K562 (cell line): ENCODE data around the gene FEV. TPM values are rescaled to one million over a fixed set of nuclear protein-coding genes. Genes with fewer than 3 reads are reported as not detected.

ENCODE experiments used
- ATAC-seq: fragments of 200-7000 bp; cut with Tn5 transposase; 3 replicates; pipeline ENCODE4 v1.9.1; 2020; ENCODE audit warnings: moderate library complexity
- BruUV-seq: library from RNA; stranded (reverse); fragments of 400-500 nt; replicated peaks from 2 replicates; lab custom pipeline; 2021; lab: Mats Ljungman, UMichigan
- CTCF ChIA-PET: fragments of 300-600 bp; formaldehyde crosslinking; extraction: SDS; loops from one replicate; lab custom pipeline; 2021; ENCODE audit warnings: low intra/inter-chr PET ratio; lab: Yijun Ruan, JAX
- POLR2A ChIA-PET: fragments of 300-600, 350-650 bp; sonication (Branson Sonifier 250); formaldehyde crosslinking; extraction: SDS; loops from one replicate; lab custom pipeline; 2021; ENCODE audit warnings: antibody characterized with exemption, inconsistent platforms; lab: Yijun Ruan, JAX
- DNase-seq, 4 experiments: peaks; one replicate each; pipeline versions ENCODE4 v3.0.0 to v3.0.0-alpha.2; 2011 to 2018; ENCODE audit warnings: low spot score in 3 of 4, mixed read lengths in 3 of 4; ENCODE audit errors: extremely low read depth in 1 of 4
- FAIRE-seq: peaks from 2 replicates; lab custom pipeline; 2011; peaks lifted over from hg19 to GRCh38; lab: Jason Lieb, UNC
- H2AFZ ChIP-seq: 2 replicates; pipeline ENCODE4 v1.6.0; 2011; ENCODE audit warnings: low read depth, low read length, control low read depth, inconsistent platforms
- H3K27ac ChIP-seq: fragments of 200-600 bp; 3 replicates; pipeline ENCODE4 v1.8.0; 2011; ENCODE audit warnings: low read depth, mild to moderate bottlenecking, control low read depth, inconsistent platforms, low read length, moderate library complexity, mixed read lengths; ENCODE audit errors: extremely low read depth
- H3K27me3 ChIP-seq, 2 experiments: fragments of 300-600 bp in 1 of 2; 2 replicates in 1 of 2; 3 replicates in 1 of 2; pipeline versions ENCODE4 v1.6.0 to v1.8.0; 2011; ENCODE audit warnings: inconsistent platforms in 2 of 2, low read length in 2 of 2, mild to moderate bottlenecking in 1 of 2, mixed read lengths in 1 of 2, moderate library complexity in 1 of 2; ENCODE audit not compliant: control insufficient read depth in 2 of 2, insufficient read depth in 2 of 2
- H3K36me3 ChIP-seq: fragments of 300-600 bp; 3 replicates; pipeline ENCODE4 v1.8.0; 2011; ENCODE audit warnings: mild to moderate bottlenecking, low read length, inconsistent platforms; ENCODE audit not compliant: control insufficient read depth, insufficient read depth
- H3K4me1 ChIP-seq, 2 experiments: fragments of 200-600 bp in 1 of 2; replicated peaks in 1 of 2; 2 replicates in 1 of 2; 3 replicates in 1 of 2; pipeline versions ENCODE4 v1.5.1 to v1.8.0; 2011; ENCODE audit warnings: inconsistent platforms in 2 of 2, low read length in 2 of 2, mild to moderate bottlenecking in 1 of 2, mixed read lengths in 1 of 2, moderate library complexity in 1 of 2; ENCODE audit not compliant: control insufficient read depth in 2 of 2, insufficient read depth in 2 of 2
- H3K4me2 ChIP-seq: 2 replicates; pipeline ENCODE4 v1.6.1; 2011; ENCODE audit warnings: low read length, control low read depth, inconsistent platforms, mixed read lengths; ENCODE audit not compliant: insufficient read depth
- H3K4me3 ChIP-seq: fragments of 200-600 bp; sonication (generic), shearing (Covaris generic); 2 replicates; pipeline ENCODE4 v1.5.1; 2016; ENCODE audit warnings: control low read depth, inconsistent platforms
- H3K79me2 ChIP-seq: fragments of 200-600 bp; 3 replicates; pipeline ENCODE4 v1.8.0; 2011; ENCODE audit warnings: low read length, inconsistent platforms; ENCODE audit not compliant: control insufficient read depth, insufficient read depth
- H3K9ac ChIP-seq, 2 experiments: 2 replicates each; pipeline versions ENCODE4 v1.6.0 to v1.6.1; 2011; ENCODE audit warnings: low read depth in 2 of 2, low read length in 2 of 2, control low read depth in 1 of 2, inconsistent platforms in 1 of 2, mild to moderate bottlenecking in 1 of 2, mixed read lengths in 1 of 2; ENCODE audit not compliant: insufficient read depth in 1 of 2
- H3K9me1 ChIP-seq: one replicate; pipeline ENCODE4 v1.6.0; 2011; ENCODE audit warnings: inconsistent platforms, mild to moderate bottlenecking, low read length, moderate library complexity; ENCODE audit not compliant: control insufficient read depth, insufficient read depth
- H3K9me3 ChIP-seq: replicated peaks from 2 replicates; pipeline ENCODE4 v1.5.1; 2011; ENCODE audit warnings: low read depth, low read length, inconsistent platforms; ENCODE audit not compliant: control insufficient read depth, insufficient read depth
- H4K20me1 ChIP-seq: replicated peaks from 2 replicates; pipeline ENCODE4 v1.6.1; 2011; ENCODE audit warnings: low read length, inconsistent platforms, mixed read lengths; ENCODE audit not compliant: control insufficient read depth, insufficient read depth
- ARID1B ChIP-seq: fragments of 450-650 bp; IDR thresholded peaks from 2 replicates; pipeline ENCODE4 v1.6.1; 2016; ENCODE audit warnings: antibody characterized with exemption, mild to moderate bottlenecking, inconsistent platforms
- CBFA2T2 ChIP-seq: fragments of 450-650 bp; conservative IDR thresholded peaks from 2 replicates; pipeline ENCODE4 v1.6.1; 2017; ENCODE audit warnings: mild to moderate bottlenecking
- CBFA2T3 ChIP-seq: fragments of 450-650 bp; IDR thresholded peaks from 2 replicates; pipeline ENCODE4 v1.6.1; 2017
- FOSL1 ChIP-seq: fragments of 200-800 bp; sonication (Bioruptor generic); conservative IDR thresholded peaks from 2 replicates; pipeline ENCODE4 v1.6.1; 2016; ENCODE audit warnings: missing genetic modification characterization, missing compliant biosample characterization
- FOXA3 ChIP-seq, 2 experiments: fragments of 450-650 bp in 1 of 2; sonication (generic) in 1 of 2; formaldehyde crosslinking; IDR thresholded peaks in 1 of 2; conservative IDR thresholded peaks in 1 of 2; 2 replicates each; pipeline versions ENCODE4 v1.4.0 to v1.8.0; 2020 to 2022; ENCODE audit warnings: mild to moderate bottlenecking in 2 of 2, missing genetic modification reagents in 1 of 2
- FOXM1 ChIP-seq, 2 experiments: fragments of 450-650 bp in 1 of 2; sonication (generic) in 1 of 2; formaldehyde crosslinking in 1 of 2; IDR thresholded peaks; 2 replicates each; pipeline versions ENCODE4 v1.6.1 to v1.9.0; 2017 to 2022; ENCODE audit warnings: low read depth in 2 of 2, mild to moderate bottlenecking in 2 of 2, missing genetic modification reagents in 1 of 2, moderate library complexity in 1 of 2
- HSF4 ChIP-seq: fragments of 250-450 bp; sonication (Bioruptor Pico); IDR thresholded peaks from 2 replicates; pipeline ENCODE4 v2.1.2; 2022; ENCODE audit warnings: mild to moderate bottlenecking, moderate library complexity, borderline replicate concordance
- MTA2 ChIP-seq: fragments of 450-650 bp; IDR thresholded peaks from 2 replicates; pipeline ENCODE4 v1.6.1; 2016; ENCODE audit warnings: low read depth
- NCOA2 ChIP-seq, 2 experiments: fragments of 450-650 bp; IDR thresholded peaks; 2 replicates each; pipeline ENCODE4 v1.6.1; 2018; ENCODE audit warnings: mild to moderate bottlenecking in 2 of 2, moderate library complexity in 1 of 2; ENCODE audit not compliant: partially characterized antibody in 2 of 2
- NCOR1 ChIP-seq: fragments of 450-650 bp; IDR thresholded peaks from 2 replicates; pipeline ENCODE4 v1.6.1; 2016; ENCODE audit warnings: mild to moderate bottlenecking, moderate library complexity
- PHB ChIP-seq: fragments of 250-450 bp; sonication (Bioruptor Pico); IDR thresholded peaks from 2 replicates; pipeline ENCODE4 v1.5.0; 2021
- PTTG1 ChIP-seq: fragments of 450-650 bp; IDR thresholded peaks from 2 replicates; pipeline ENCODE4 v1.6.1; 2016; ENCODE audit warnings: low read depth, mild to moderate bottlenecking, missing genetic modification characterization, missing compliant biosample characterization
- SOX6 ChIP-seq: fragments of 450-650 bp; IDR thresholded peaks from 2 replicates; pipeline ENCODE4 v1.6.1; 2014; ENCODE audit warnings: mild to moderate bottlenecking
- ZNF197 ChIP-seq: fragments of 200-800 bp; sonication (Bioruptor generic); IDR thresholded peaks from 2 replicates; pipeline ENCODE4 v1.6.1; 2016; ENCODE audit warnings: low read depth, missing genetic modification characterization, missing compliant biosample characterization
- ZNF696 ChIP-seq: fragments of 250-450 bp; sonication (Bioruptor Pico); conservative IDR thresholded peaks from 2 replicates; pipeline ENCODE4 v1.4.0; 2020; ENCODE audit warnings: mild to moderate bottlenecking, moderate library complexity
- ZNF740 ChIP-seq, 3 experiments: fragments of 200-800 bp in 1 of 3; sonication (Bioruptor generic) in 1 of 3; sonication (generic) in 1 of 3; formaldehyde crosslinking in 1 of 3; IDR thresholded peaks; 2 replicates each; pipeline versions ENCODE4 v1.6.1 to v1.8.0; 2016 to 2022; ENCODE audit warnings: mild to moderate bottlenecking in 2 of 3, missing compliant biosample characterization in 2 of 3, missing genetic modification characterization in 2 of 3, missing genetic modification reagents in 1 of 3
- WGBS: fragments of 100-300 bp; shearing (Covaris generic); methylation state at CpG from one replicate; pipeline ENCODE4 v1.1.6; 2016; ENCODE audit warnings: low coverage, mixed read lengths; ENCODE audit not compliant: insufficient coverage; ENCODE audit errors: missing lambda C conversion rate; 5-methylcytosine and 5-hydroxymethylcytosine counted together
- in situ Hi-C: fragments of 300-500 bp; cut with MboI; formaldehyde crosslinking; loops from 4 replicates; pipeline ENCODE4 v1.15.0; 2018; ENCODE audit warnings: inconsistent platforms, mixed read lengths
- intact Hi-C: fragments of 100-400 bp; cut with micrococcal nuclease; formaldehyde crosslinking; loops from 2 replicates; pipeline ENCODE4 v1.14.2; 2022
- polyA plus RNA-seq, 8 experiments: library from polyadenylated mRNA; depleted of rRNA in 4 of 8; stranded (reverse) in 5 of 8; unstranded in 3 of 8; fragments of >200 nt; fragmentation: Nextera tagmentation in 2 of 8; fragmentation: Illumina TruSeq in 1 of 8; extraction: Ambion mirVana in 2 of 8; extraction: Trizol in 1 of 8; gene quantifications; 2 replicates each; pipeline versions ENCODE4 v1.2.1 to v1.2.3, GENCODE V29; 2011 to 2014; ENCODE audit warnings: inconsistent platforms in 1 of 8, missing spikeins in 1 of 8
- total RNA-seq, 7 experiments: library from RNA; depleted of rRNA in 6 of 7; stranded (reverse); fragments of >200 nt in 6 of 7; fragmentation: Illumina TruSeq in 2 of 7; extraction: Trizol in 2 of 7; gene quantifications; 2 replicates each; pipeline versions ENCODE4 v1.2.1 to v1.2.3, GENCODE V29; 2011 to 2021; ENCODE audit warnings: low replicate concordance in 1 of 7
- TF ChIP-seq, protein P1 (sequence below): fragments of 250-450 bp; sonication (Bioruptor Pico); IDR thresholded peaks from 2 replicates; pipeline ENCODE4 v1.4.0; 2020
- TF ChIP-seq, protein P2 (sequence below): sonication (generic); formaldehyde crosslinking; IDR thresholded peaks from 2 replicates; pipeline ENCODE4 v1.8.0; 2022; ENCODE audit warnings: missing genetic modification reagents, mild to moderate bottlenecking, borderline replicate concordance

FEV gene
- total and polyA plus RNA-seq, 9 of the 15 experiments (the other 6 are each of a cell fraction or from before 2014, with no cell fraction given) = 0.08 to 1.6 (median 0.62) TPM; not detected in 1

GRCh38 chr2:218944759-218945404 lies 40.1 kb downstream of the FEV start:
- Histone ChIP-seq H3K9me1 (no peaks in the 10 kb centered on the region), H3K79me2 (no peaks in the 10 kb centered on the region), H3K27me3 (peaks cover 0 to 8% of the 10 kb centered on the region in 2 experiments; a peak in 1 of 5 replicates), H4K20me1 (no peaks in the 10 kb centered on the region), H3K4me3 (no peak overlapping the region), H3K36me3 (no peaks in the 10 kb centered on the region), H3K27ac (no peak overlapping the region), H2AFZ (no peak overlapping the region), H3K4me1 (no peaks in the 10 kb centered on the region; a peak in 2 of 5 replicates), H3K9ac (no peak overlapping the region), H3K9me3 (no peaks in the 10 kb centered on the region), H3K4me2 (no peak overlapping the region; the same call in 1 of the 2 replicates)
- no TSS peak for BruUV-seq
- ATAC-seq (no peak), DNase-seq (peak in 1 of 4 experiments; percentile 59), FAIRE-seq (peak; percentile 52)
- ChIA-PET POLR2A (interaction anchor here (0.6 to 1.2 kb wide), 3 partner anchors 9 to 36 kb away, joined by 3 to 4 read pairs (median 4); partner anchors contain the start of gene CDK5R2), CTCF (no interaction called here)
- 0% methylated on average over 1 of the region's 1 CpG for WGBS
- in situ Hi-C loops (no loop called here), intact Hi-C loops (no loop called here)
- TF ChIP-seq PTTG1 = no peak
- peak; percentile 81 for TF ChIP-seq SOX6
- TF ChIP-seq NCOA2 (IDR thresholded peaks at IDR 0.05; ENCODE audit: partially characterized antibody in 2 of 2) = no peak
- TF ChIP-seq ZNF197 (CRISPR knock-in tag) = no peak
- TF ChIP-seq FOSL1 (tag) = peak; percentile 43
- no peak for TF ChIP-seq FOXM1 (IDR thresholded peaks at IDR 0.05; ENCODE audit: low read depth)
- TF ChIP-seq FOXM1 (CRISPR knock-in tag; IDR thresholded peaks at IDR 0.05; ENCODE audit: low read depth) = no peak
- TF ChIP-seq ARID1B = peak; percentile 76
- peak in 1 of 2 experiments; percentile 66; a peak in 2 of 4 replicates for TF ChIP-seq FOXA3 (CRISPR knock-in tag; conservative IDR thresholded peaks at IDR 0.05 in 1 of 2, IDR thresholded peaks at IDR 0.05 in 1 of 2)
- TF ChIP-seq ZNF740 (CRISPR knock-in tag; IDR thresholded peaks at IDR 0.05) = no peak
- TF ChIP-seq ZNF740 (tag; IDR thresholded peaks at IDR 0.05) = no peak
- TF ChIP-seq PHB = no peak
- peak; percentile 84 for TF ChIP-seq CBFA2T3
- TF ChIP-seq, protein P1, sequence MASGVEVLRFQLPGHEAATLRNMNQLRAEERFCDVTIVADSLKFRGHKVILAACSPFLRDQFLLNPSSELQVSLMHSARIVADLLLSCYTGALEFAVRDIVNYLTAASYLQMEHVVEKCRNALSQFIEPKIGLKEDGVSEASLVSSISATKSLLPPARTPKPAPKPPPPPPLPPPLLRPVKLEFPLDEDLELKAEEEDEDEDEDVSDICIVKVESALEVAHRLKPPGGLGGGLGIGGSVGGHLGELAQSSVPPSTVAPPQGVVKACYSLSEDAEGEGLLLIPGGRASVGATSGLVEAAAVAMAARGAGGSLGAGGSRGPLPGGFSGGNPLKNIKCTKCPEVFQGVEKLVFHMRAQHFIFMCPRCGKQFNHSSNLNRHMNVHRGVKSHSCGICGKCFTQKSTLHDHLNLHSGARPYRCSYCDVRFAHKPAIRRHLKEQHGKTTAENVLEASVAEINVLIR (CRISPR knock-in tag) = no peak
- 0 out of 2 replicates have a peak, but pooled peaks have one; percentile 15 for TF ChIP-seq MTA2
- no peak for TF ChIP-seq HSF4 (CRISPR knock-in tag)
- TF ChIP-seq NCOR1 = peak; percentile 70
- TF ChIP-seq, protein P2, sequence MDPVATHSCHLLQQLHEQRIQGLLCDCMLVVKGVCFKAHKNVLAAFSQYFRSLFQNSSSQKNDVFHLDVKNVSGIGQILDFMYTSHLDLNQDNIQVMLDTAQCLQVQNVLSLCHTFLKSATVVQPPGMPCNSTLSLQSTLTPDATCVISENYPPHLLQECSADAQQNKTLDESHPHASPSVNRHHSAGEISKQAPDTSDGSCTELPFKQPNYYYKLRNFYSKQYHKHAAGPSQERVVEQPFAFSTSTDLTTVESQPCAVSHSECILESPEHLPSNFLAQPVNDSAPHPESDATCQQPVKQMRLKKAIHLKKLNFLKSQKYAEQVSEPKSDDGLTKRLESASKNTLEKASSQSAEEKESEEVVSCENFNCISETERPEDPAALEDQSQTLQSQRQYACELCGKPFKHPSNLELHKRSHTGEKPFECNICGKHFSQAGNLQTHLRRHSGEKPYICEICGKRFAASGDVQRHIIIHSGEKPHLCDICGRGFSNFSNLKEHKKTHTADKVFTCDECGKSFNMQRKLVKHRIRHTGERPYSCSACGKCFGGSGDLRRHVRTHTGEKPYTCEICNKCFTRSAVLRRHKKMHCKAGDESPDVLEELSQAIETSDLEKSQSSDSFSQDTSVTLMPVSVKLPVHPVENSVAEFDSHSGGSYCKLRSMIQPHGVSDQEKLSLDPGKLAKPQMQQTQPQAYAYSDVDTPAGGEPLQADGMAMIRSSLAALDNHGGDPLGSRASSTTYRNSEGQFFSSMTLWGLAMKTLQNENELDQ (CRISPR knock-in tag) = no peak
- TF ChIP-seq ZNF696 (CRISPR knock-in tag) = no peak
- TF ChIP-seq CBFA2T2 = peak; percentile 75
